A549 (cell line): ENCODE data around the gene LCOR.

Experiments
- CTCF ChIP-seq: fragments of >200 bp; sonication (Bioruptor Twin); formaldehyde crosslinking; IDR thresholded peaks from 3 replicates; pipeline ENCODE4 v1.5.1; 2016
- JUN ChIP-seq, 2 experiments: fragments of >200 bp; sonication (Bioruptor Twin); formaldehyde crosslinking; IDR thresholded peaks; 2 replicates in 1 of 2; 3 replicates in 1 of 2; pipeline ENCODE4 v1.6.1; 2016 to 2017
- MYC ChIP-seq: IDR thresholded peaks from 2 replicates; pipeline ENCODE4 v1.6.1; 2012; ENCODE audit warnings: mild to moderate bottlenecking, inconsistent platforms, low read length, improper control_type of control experiment, borderline replicate concordance
- NFE2L2 ChIP-seq: fragments of 150-350 bp; conservative IDR thresholded peaks from 2 replicates; pipeline ENCODE4 v1.6.1; 2014; ENCODE audit warnings: low read length

DNA sequence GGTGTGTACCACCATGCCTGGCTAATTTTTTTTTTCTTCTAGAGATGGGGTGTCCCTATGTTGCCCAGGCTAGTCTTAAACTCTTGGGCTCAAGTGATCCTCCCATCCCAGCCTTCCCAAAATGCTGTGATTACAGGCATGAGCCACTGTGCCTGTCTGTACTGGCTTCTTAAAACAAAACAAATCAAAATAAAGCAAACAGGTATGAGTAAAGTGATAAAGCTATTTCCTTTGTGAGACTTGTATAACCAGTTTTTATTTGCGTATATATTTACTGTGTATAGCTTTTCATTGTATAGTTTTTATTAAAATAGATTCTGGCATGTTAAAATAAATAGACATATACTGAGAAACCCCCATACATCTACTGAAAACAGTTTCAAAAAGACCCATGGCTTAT, 14.3 kb downstream of the LCOR start:
- no peak for TF ChIP-seq CTCF
- no peak for TF ChIP-seq NFE2L2
- no peak for TF ChIP-seq MYC
- no peak for TF ChIP-seq JUN (IDR thresholded peaks at IDR 0.05)
